Measurements from ENCODE around the gene HOXA3.

HOXA3 gene

GRCh38 chr7:27198138-27198841 is 45.9 kb upstream of the HOXA3 start:
- Histone ChIP-seq H3K27me3 (peaks cover 99% of the 10 kb centered on the region), H3K36me3 (no peaks in the 10 kb centered on the region), H3K4me3 (ENCODE audit: low read depth, low read length) (no peak overlapping the region), H3K9me3 (no peaks in the 10 kb centered on the region), H3K4me1 (no peaks in the 10 kb centered on the region)
- no peak for DNase-seq
- no peak for TF ChIP-seq CTCF (IDR thresholded peaks at IDR 0.05; ENCODE audit: low read depth, low read length)

GRCh38 chr7:27197137-27198042 is 45.0 kb upstream of the HOXA3 start:
- H3K27me3 ChIP-seq, result peaks cover 100% of the 10 kb centered on the region
- DNase-seq, result no peak
- TF ChIP-seq CTCF (IDR thresholded peaks at IDR 0.05; ENCODE audit: low read depth, low read length), result no peak
- H3K4me3 ChIP-seq (ENCODE audit: low read depth, low read length), result no peak overlapping the region
- no peaks in the 10 kb centered on the region for H3K9me3 ChIP-seq
- no peaks in the 10 kb centered on the region for H3K4me1 ChIP-seq
- H3K36me3 ChIP-seq, result no peaks in the 10 kb centered on the region

- Histone ChIP-seq H3K36me3 (no peaks in the 10 kb centered on the region), H3K9me3 (no peaks in the 10 kb centered on the region), H3K4me3 (ENCODE audit: low read depth, low read length) (no peak overlapping the region), H3K27me3 (peaks cover 100% of the 10 kb centered on the region), H3K4me1 (no peaks in the 10 kb centered on the region)
- peak; percentile 83 for TF ChIP-seq CTCF (IDR thresholded peaks at IDR 0.05; ENCODE audit: low read depth, low read length)
- DNase-seq, result peak; percentile 81
These were observed 43.9 kb upstream of the HOXA3 start for GRCh38 chr7:27196287-27196767.

- H3K9me3 ChIP-seq, result no peaks in the 10 kb centered on the region
- no peak for DNase-seq
- H3K4me3 ChIP-seq (ENCODE audit: low read depth, low read length), result no peak overlapping the region
- no peaks in the 10 kb centered on the region for H3K4me1 ChIP-seq
- peaks cover 100% of the 10 kb centered on the region for H3K27me3 ChIP-seq
- no peak for TF ChIP-seq CTCF (IDR thresholded peaks at IDR 0.05; ENCODE audit: low read depth, low read length)
- H3K36me3 ChIP-seq, result no peaks in the 10 kb centered on the region
These were observed 42.5 kb upstream of the HOXA3 start for GRCh38 chr7:27194686-27195379.

- no peak for TF ChIP-seq CTCF (IDR thresholded peaks at IDR 0.05; ENCODE audit: low read depth, low read length)
- H3K4me1 ChIP-seq, result no peaks in the 10 kb centered on the region
- no peaks in the 10 kb centered on the region for H3K9me3 ChIP-seq
- DNase-seq, result no peak
- H3K27me3 ChIP-seq, result peaks cover 100% of the 10 kb centered on the region
- H3K36me3 ChIP-seq, result no peaks in the 10 kb centered on the region
- H3K4me3 ChIP-seq (ENCODE audit: low read depth, low read length), result no peak overlapping the region
These were observed 41.6 kb upstream of the HOXA3 start for GRCh38 chr7:27194002-27194352.
